Stimulated activated naive CD4-positive, alpha-beta T cell treated with Interleukin-2 at 50 U/mL for 16 hours (primary cell): ENCODE results near the gene VPS18.
A peak's percentile ranks its signal among the peaks of the same experiment; 100 is the strongest.

Source experiments
- DNase-seq: peaks from one replicate; lab custom pipeline; 2025; lab: John Stamatoyannopoulos, UW

Gene VPS18

GRCh38 chr15:40937762-40938535, 43.7 kb downstream of the VPS18 start:
- DNase-seq = no peak

DNA sequence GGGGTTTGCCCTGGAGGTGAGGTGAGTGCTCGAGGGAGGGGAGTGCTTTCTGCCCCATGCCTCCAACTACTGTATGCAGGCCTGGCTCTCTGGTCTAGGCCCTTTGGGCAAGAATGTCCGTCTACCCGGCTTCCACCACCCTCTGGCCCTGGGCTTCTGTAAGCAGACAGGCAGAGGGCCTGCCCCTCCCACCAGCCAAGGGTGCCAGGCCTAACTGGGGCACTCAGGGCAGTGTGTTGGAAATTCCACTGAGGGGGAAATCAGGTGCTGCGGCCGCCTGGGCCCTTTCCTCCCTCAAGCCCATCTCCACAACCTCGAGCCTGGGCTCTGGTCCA, 44.3 kb downstream of the VPS18 start:
- DNase-seq = no peak

DNA sequence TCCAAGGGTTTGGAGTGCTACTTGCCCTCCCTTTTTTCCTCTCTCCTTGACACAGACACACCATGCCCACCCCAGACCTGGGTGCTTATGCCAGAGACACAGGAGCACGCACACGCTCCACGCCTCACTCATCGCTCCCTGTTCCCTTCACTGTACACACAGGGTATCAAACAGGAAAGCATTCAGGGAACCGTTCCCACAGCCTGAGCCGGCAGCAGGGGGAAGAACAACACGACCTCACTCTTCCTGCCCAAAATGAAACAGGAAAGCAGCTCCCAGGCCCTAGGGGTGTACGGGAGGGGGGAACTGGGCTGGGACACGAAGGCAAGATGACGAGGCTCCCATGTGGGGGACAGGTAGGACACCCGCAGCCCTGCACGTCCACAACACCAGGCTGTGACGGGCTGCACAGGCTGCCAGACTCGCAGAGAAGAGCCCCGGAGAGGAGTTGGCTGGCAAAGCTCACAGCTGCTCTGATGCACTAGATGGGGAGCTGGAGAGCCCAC, 46.1 kb downstream of the VPS18 start:
- no peak for DNase-seq

DNA sequence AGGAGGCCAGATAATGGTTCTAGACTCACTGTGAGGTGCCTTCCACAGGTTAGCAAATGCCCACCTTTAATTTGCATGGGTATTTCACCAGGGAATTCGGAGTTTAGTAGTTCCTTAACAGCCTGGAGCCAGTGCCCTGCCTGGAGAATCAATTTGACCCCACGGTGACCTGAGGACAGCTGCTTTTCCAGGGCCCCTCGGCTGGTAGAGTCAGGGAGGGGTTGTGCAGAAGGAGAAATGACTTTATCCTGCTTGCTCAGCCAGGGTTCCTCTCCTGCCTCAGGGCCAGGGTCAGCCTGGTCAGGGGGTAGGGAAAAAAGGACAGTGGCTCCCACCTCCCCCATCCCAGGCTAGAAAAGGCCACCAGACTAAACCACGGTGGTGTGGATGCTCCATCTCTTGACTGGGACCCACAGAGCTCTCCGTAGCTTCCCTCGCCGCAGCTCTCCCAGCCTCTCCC, 46.8 kb downstream of the VPS18 start:
- DNase-seq = no peak

DNA sequence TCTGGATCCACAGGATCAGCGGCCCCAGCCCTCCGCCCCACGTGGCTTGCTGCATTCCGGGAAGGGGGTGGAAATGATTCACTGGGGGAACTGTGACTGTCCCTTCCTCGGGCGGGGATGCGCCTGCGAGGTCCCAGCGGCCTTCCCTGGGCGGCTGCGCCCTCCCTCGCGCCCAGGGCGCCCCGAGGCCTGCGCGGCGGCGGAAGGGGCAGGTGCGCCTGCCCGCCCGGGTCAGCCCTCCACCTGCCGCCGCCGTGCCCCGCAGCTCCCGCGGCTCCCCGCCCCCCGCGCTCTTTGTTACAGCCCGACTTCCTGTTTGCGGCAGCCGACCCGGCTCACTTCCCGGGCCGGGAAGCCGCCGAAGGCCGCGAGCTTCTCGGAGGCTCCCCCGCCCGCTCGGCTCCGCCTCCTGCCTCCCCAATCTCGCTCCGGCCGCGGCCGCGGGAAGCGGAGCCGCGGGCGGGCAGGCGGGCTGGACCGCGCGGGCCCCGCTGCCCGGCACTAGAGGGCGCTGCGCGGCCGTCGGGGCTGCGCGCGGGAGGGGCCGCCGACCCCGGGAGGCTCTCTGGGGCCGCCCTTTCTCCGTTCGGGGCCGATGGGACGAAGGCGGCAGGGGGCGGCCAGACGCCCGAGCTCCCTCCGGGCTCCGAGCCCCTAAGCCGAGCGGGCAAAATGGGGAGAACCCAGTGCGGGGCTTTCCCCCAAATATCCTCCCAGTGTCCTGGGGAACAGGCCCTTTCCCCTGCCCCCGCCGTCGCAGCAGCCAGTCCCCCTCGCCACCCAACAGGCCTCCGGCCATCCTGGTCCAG, 47.5 kb downstream of the VPS18 start:
- peak; percentile 59 for DNase-seq

GRCh38 chr15:40942337-40942854, 48.1 kb downstream of the VPS18 start:
- DNase-seq = no peak

GRCh38 chr15:40942878-40943277, 48.6 kb downstream of the VPS18 start:
- DNase-seq = no peak

DNA sequence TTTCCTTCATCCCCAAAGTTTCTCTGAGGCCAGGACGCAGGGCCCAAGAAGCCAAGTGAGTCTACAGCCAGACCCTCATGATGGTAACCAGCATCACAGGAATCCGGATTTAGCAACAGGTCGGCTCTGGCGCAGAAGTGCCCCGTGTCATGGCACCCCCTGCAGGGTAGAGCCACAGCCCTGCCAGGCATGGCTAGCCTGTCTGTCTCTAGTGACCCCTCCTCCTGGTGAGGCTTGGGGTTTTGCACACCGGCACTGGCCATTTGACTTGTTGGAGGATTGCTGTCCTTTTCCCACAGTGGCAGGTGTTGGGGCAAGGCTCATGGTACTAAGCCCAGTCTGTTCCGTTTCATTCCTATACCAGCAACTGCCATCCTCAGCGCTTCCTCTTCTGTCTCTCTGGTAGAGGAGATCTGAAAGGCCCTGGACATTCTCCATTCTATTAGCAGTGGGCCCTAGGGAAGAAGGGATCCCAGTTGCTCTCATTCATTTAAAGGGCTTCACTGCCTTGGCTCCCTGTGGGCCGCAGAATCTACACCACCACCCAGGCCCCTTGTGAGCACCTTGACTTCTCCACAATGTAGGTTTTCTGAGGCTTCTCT, 49.6 kb downstream of the VPS18 start:
- no peak for DNase-seq

DNA sequence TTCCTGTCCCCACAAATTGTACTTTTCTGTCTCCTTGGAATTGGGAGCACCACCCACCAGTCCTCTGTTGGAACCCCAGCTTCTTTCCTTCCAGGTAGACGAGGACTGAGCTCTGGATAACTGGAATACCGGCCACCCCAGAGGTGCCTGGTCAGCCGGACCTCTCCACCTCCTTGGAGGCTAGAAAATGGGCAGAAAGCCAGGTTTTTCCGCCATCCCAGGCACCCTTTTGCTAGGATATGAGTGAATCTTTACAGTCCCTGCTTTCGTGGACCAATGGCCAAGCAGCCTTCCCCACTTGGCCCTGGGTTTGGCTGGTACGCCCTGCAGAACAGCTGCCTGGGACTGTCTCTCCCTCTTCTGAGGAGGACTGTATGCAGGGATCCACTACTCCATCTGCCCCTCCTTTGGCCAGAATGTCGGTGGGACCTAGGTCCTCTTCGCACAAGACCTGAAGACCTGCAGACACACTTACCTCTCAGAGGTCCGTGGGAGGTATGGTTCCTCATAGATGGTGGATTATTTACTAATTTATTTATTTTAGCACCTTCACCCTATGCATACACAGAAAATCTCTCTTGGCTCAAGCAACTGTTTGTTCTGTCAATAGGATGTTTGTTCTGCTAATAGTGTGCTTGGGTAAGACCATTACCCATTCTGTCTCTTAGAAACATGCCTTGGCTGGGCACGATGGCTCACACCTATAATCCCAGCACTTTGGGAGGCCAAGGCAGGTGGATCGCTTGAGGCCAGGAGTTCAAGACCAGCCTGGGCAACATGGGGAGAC, 50.5 kb downstream of the VPS18 start:
- DNase-seq = no peak

DNA sequence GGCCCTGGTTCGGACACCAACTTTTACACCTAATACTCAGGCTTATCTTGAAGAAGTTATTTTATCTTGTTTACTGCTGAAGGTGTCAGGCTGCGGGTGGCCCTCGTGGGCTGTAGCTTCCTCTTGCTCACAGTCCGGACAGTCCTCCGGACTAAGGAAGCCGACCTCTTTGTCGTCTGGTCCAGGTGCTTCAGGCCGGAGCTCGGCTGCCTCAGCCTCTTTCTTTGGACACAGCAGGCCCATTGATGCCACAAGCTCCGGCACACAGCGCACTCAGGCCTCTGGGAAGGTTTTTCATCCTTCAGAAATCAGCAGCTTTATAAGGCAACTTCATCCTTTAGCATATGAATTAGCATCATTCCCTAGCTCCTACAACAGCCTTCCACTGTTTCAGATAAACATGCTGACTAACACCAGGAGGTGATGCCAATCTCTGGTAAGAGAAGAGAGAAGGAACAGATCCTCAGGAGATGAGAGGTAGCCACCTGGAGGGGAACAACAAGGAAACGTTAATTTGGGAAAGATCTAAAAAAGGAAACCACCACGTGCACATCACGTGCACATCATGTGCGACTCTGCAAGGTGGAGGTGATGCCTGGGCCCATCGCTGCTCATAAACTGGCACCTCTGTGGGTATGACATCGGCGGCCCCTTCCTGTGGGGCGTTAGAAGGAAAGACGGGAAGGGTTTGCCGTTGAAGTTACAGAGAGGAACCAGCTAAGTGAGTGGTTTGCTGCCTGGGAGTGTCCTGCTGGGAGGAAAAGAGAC, 54.6 kb downstream of the VPS18 start:
- no peak for DNase-seq

GRCh38 chr15:40949756-40950207, 55.5 kb downstream of the VPS18 start:
- DNase-seq = no peak

- no peak for DNase-seq
Observed at GRCh38 chr15:40951764-40952163, 57.5 kb downstream of the VPS18 start.

DNA sequence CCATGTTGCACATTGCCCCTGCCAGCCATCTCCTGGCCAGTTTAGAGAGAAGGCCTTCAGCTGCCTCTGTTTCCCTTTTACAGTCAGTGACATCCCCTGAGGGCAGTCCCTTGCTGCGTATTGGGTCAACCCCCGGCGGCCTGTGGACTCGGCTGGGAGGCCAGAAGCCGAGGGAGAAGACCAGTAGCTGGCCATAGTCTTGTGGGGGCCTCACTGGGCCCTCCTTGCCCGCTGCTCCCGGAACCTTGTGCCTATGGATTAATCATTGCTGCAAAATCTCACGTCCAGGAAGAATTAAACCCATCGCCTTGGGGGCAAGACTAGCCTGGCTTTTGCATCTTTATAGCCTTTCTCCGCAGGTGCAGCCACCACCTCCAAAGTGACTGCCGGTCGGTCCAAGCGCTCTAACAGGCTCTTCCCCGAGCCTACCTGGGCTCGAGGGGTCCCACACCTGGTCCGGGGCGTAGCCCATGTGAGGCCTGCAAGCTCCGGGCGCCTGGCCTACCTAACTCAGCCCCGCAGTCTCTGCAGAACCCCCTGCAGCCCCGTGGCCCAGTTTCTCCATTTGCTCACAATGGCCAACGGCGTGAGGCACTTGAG, 58.2 kb downstream of the VPS18 start:
- no peak for DNase-seq

DNA sequence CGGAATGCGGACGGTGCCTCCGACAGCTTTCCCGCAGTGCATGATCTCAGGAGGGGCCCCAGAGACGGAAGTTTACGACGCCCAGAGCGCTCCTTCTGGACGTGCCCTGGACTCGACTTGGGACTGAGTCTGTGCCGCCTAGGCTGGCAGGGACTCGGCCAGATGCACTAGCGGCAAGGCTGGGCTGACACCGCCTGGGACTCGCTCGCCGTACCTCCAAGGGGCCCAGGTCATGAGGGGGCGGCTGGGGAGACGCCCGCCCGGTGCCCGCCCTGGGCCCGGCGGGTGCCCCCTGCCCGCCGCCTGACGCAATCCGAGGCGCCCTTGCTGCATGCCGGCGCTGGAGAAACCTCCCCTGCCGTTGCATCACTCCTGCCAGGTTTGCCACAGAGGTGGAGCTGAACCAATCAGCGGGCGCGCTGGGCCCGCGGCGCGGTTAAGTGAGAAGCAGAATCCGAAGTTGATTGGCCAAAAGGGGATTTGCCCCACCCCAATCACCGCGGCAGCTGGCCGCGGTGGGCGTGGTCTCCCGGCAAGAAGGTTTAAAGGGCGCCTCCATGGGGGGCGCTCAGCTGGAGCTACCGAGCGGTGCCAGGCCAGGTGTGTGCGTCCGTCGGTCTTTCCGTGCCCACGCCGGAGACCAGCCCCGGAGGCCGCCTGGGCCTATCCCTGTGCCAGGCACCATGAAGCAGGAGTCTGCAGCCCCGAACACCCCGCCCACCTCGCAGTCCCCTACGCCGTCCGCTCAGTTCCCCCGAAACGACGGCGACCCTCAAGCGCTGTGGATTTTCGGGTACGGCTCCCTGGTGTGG, 58.9 kb downstream of the VPS18 start, which contains the start of gene CHAC1:
TSS of gene CHAC1 (plus strand) at position 571 of the 812 bp plus-strand sequence. CDS start at position 684, 113 bp downstream.
- DNase-seq = peak; percentile 98
